CD14-positive monocyte (primary cell): ENCODE data around the gene MYNN. TPM values are rescaled to one million over a fixed set of nuclear protein-coding genes. Genes with fewer than 3 reads are reported as not detected.
A peak's percentile ranks its signal among the peaks of the same experiment; 100 is the strongest.
"Not testable (repeated sequence)": the region's sequence is repeated elsewhere in the genome, so short reads cannot be mapped to it uniquely, and the experiment has no call there.

ENCODE experiments used
- DNase-seq, 3 donors: peaks; one replicate each; pipeline ENCODE4 v3.0.0-alpha.2; 2011 to 2022
- H2AFZ ChIP-seq: 2 replicates; pipeline ENCODE4 v1.6.0; 2012; ENCODE audit warnings: mild to moderate bottlenecking, low read depth, low read length, inconsistent platforms; ENCODE audit not compliant: insufficient read depth, poor library complexity, severe bottlenecking
- H3K27ac ChIP-seq, 2 donors: 1 replicate in 1 of 2; 2 replicates in 1 of 2; pipeline ENCODE4 v1.5.1; 2012 to 2013; ENCODE audit warnings: low read length in 2 of 2, control low read depth in 1 of 2, inconsistent platforms in 1 of 2, low read depth in 1 of 2, mild to moderate bottlenecking in 1 of 2
- H3K27me3 ChIP-seq, 2 donors: one replicate each; pipeline versions ENCODE4 v1.6.0 to v1.6.1; 2011 to 2013; ENCODE audit warnings: low read length in 2 of 2; ENCODE audit not compliant: control insufficient read depth in 2 of 2, insufficient read depth in 2 of 2
- H3K36me3 ChIP-seq, 2 donors: replicated peaks in 1 of 2; 1 replicate in 1 of 2; 2 replicates in 1 of 2; pipeline versions ENCODE4 v1.5.1 to v1.6.1; 2012 to 2013; ENCODE audit warnings: low read length in 2 of 2, control low read depth in 1 of 2, inconsistent platforms in 1 of 2, mild to moderate bottlenecking in 1 of 2; ENCODE audit not compliant: insufficient read depth in 2 of 2, control insufficient read depth in 1 of 2
- H3K4me1 ChIP-seq, 2 donors: 1 replicate in 1 of 2; 2 replicates in 1 of 2; pipeline versions ENCODE4 v1.5.1 to v1.6.1; 2012 to 2013; ENCODE audit warnings: low read length in 2 of 2, control low read depth in 1 of 2, inconsistent platforms in 1 of 2, mild to moderate bottlenecking in 1 of 2, moderate library complexity in 1 of 2; ENCODE audit not compliant: insufficient read depth in 2 of 2, control insufficient read depth in 1 of 2
- H3K4me2 ChIP-seq: replicated peaks from 2 replicates; pipeline ENCODE3; 2012; ENCODE audit warnings: low read length, moderate library complexity, mild to moderate bottlenecking; ENCODE audit not compliant: poor library complexity, severe bottlenecking; ENCODE audit errors: extremely low read depth
- H3K4me3 ChIP-seq, 3 experiments: fragments of 200-600 bp in 1 of 3; sonication (generic) in 1 of 3; replicated peaks in 1 of 3; 1 replicate in 2 of 3; 2 replicates in 1 of 3; pipeline ENCODE4 v1.5.1; 2011 to 2013; ENCODE audit warnings: low read length in 3 of 3, mild to moderate bottlenecking in 3 of 3, control low read depth in 2 of 3, low read depth in 2 of 3, inconsistent platforms in 1 of 3, moderate library complexity in 1 of 3
- H3K79me2 ChIP-seq: 2 replicates; pipeline ENCODE4 v1.6.0; 2012; ENCODE audit warnings: mild to moderate bottlenecking, control low read depth, inconsistent platforms, low read length, moderate library complexity; ENCODE audit not compliant: insufficient read depth
- H3K9ac ChIP-seq: 2 replicates; pipeline ENCODE4 v1.6.0; 2017; ENCODE audit warnings: low read length, mild to moderate bottlenecking; ENCODE audit not compliant: insufficient read depth, poor library complexity, severe bottlenecking
- H3K9me3 ChIP-seq, 2 donors: replicated peaks in 1 of 2; 1 replicate in 1 of 2; 2 replicates in 1 of 2; pipeline versions ENCODE4 v1.5.1 to v1.6.1; 2012 to 2013; ENCODE audit warnings: low read length in 2 of 2, control low read depth in 1 of 2; ENCODE audit not compliant: control insufficient read depth in 1 of 2, insufficient read depth in 1 of 2
- H4K20me1 ChIP-seq: 2 replicates; pipeline ENCODE4 v1.6.0; 2012; ENCODE audit warnings: mild to moderate bottlenecking, low read length, control low read depth, moderate library complexity; ENCODE audit not compliant: insufficient read depth
- H3K27ac Mint-ChIP-seq, 7 donors: one replicate each; pipeline ENCODE4 v1.8.0; 2020; ENCODE audit warnings: mild to moderate bottlenecking in 7 of 7, mixed read lengths in 7 of 7, moderate library complexity in 6 of 7, inconsistent platforms in 2 of 7
- H3K27me3 Mint-ChIP-seq, 3 donors: one replicate each; pipeline ENCODE4 v1.8.0; 2021 to 2022; ENCODE audit warnings: low read depth in 3 of 3, mild to moderate bottlenecking in 3 of 3, mixed read lengths in 3 of 3, moderate library complexity in 3 of 3, inconsistent platforms in 1 of 3
- H3K36me3 Mint-ChIP-seq, 2 donors: one replicate each; pipeline ENCODE4 v1.8.0; 2020; ENCODE audit warnings: mixed read lengths in 2 of 2, inconsistent platforms in 1 of 2, mild to moderate bottlenecking in 1 of 2
- H3K4me1 Mint-ChIP-seq: one replicate; pipeline ENCODE4 v1.8.0; 2020; ENCODE audit warnings: mild to moderate bottlenecking, mixed read lengths
- H3K4me3 Mint-ChIP-seq, 2 donors: one replicate each; pipeline ENCODE4 v1.8.0; 2020; ENCODE audit warnings: mild to moderate bottlenecking in 2 of 2, mixed read lengths in 2 of 2, moderate library complexity in 1 of 2
- H3K9me3 Mint-ChIP-seq, 7 donors: one replicate each; pipeline ENCODE4 v1.8.0; 2020 to 2022; ENCODE audit warnings: mixed read lengths in 7 of 7, mild to moderate bottlenecking in 6 of 7, moderate library complexity in 6 of 7, inconsistent platforms in 2 of 7
- CTCF ChIP-seq: fragments of 200-600 bp; IDR thresholded peaks from one replicate; pipeline ENCODE4 v1.8.0; 2022; ENCODE audit warnings: antibody characterized with exemption, mild to moderate bottlenecking
- WGBS: methylation state at CpG from one replicate; pipeline ENCODE4 v1.1.5; 2013; ENCODE audit warnings: missing lambda C conversion rate; ENCODE audit not compliant: insufficient coverage; 5-methylcytosine and 5-hydroxymethylcytosine counted together
- intact Hi-C, 2 donors: fragments of 100-400 bp; cut with micrococcal nuclease; formaldehyde crosslinking; loops; one replicate each; pipeline versions ENCODE4 v1.15.0 to v1.15.1; 2023
- polyA minus RNA-seq: library from RNA; depleted of rRNA, polyadenylated mRNA; stranded (reverse); fragments of >200 nt; gene quantifications from 2 replicates; pipeline ENCODE4 v1.2.3, GENCODE V29; 2012
- polyA plus RNA-seq, 3 donors: library from polyadenylated mRNA; depleted of rRNA in 1 of 3; unstranded in 2 of 3; stranded (reverse) in 1 of 3; fragments of 300-500 nt in 2 of 3; fragments of >200 nt in 1 of 3; fragmentation: Illumina TruSeq in 2 of 3; gene quantifications; 1 replicate in 2 of 3; 2 replicates in 1 of 3; pipeline ENCODE4 v1.2.3, GENCODE V29; 2012 to 2021
- total RNA-seq, 12 experiments: library from RNA in 1 of 12; stranded (reverse) in 1 of 12; fragments of 120-200 nt in 1 of 12; gene quantifications; one replicate each; pipeline ENCODE4 v1.2.4 and lab custom pipeline; 2013 to 2026; ENCODE audit warnings: mixed read lengths in 6 of 12, inconsistent platforms in 1 of 12

The MYNN gene
- 16.2 TPM for total RNA-seq (2013)
- polyA plus RNA-seq (1 to 10 TPM; 6.3 to 9.0 (median 8.7) TPM), polyA minus RNA-seq (6.1 and 6.5 TPM in 2 replicates), total RNA-seq (lab: John Stamatoyannopoulos, UW) (19.2 to 46.9 (median 33.2) reads per million in 11 experiments)

DNA sequence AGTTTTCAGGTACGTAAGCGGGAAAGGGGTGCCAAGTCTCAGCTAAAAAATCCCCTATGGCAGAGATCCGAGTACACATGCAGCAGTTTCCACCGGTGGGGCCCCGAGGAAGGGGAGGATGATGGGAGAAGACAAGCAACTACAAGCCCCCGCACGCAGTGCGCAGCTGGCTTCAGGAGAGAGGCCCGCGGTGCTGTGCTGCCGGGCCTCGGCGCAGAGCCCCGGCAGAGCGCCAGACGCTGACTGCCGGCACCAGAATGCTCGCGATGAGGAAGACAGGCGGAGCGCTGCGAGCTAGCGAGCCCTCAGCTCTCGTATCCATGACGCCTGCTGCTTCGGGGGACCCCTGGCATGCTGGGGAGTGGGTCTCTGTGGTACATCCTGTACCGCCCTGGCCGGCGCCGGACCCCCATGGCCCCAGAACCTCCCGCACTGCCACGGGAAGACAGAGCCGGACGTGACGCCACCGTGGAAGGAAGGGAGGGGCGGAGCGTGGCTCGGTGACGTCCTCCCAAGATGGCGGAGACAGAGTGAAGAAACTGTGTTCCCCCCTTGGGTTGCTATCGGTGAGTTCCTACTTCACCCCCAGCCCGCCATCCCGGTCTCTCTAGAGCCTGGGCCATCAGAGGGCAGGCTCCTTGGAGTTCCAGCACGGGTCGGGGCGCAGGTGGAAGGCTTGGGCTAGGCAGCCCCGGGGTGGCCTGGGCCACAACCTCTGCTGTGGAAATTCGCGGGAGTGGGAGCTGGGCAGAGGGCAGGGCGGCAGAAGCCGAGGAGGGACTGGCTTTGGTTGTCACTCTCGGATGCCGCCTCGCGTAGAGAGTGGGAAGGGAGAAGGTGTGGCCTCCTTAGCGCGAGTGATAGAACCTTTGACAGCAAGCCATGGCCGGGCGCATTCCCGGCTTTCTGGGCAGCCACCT, at the start of gene MYNN:
Gene MYNN, plus strand, starts transcription at position 500 of the 920 bp plus-strand sequence. CDS start 900 bp downstream, outside the sequence.
- peaks cover 23% of the 10 kb centered on the region for H3K4me1 Mint-ChIP-seq
- Histone ChIP-seq H3K9me3 (no peaks in the 10 kb centered on the region), H3K27me3 (no peaks in the 10 kb centered on the region), H4K20me1 (peaks cover 11% of the 10 kb centered on the region), H3K4me1 (peaks cover 10 to 24% of the 10 kb centered on the region in 2 donors), H2AFZ (peak within 1 kb of the TSS; percentile 93), H3K4me2 (peak within 1 kb of the TSS; percentile 90), H3K27ac (peak within 1 kb of the TSS; percentile 92 to 97), H3K9ac (peak within 1 kb of the TSS; percentile 95), H3K79me2 (peaks cover 34% of the 10 kb centered on the region), H3K4me3 (peak within 1 kb of the TSS; percentile 75 to 99 (median 76)), H3K36me3 (peaks cover 14 to 39% of the 10 kb centered on the region in 2 donors)
- DNase-seq: peak; percentile 88 to 92 (median 91)
- H3K4me3 Mint-ChIP-seq: peak within 1 kb of the TSS; percentile 96 to 97
- H3K9me3 Mint-ChIP-seq: peaks cover 0 to 4% (median 0%) of the 10 kb centered on the region in 7 donors
- peak; percentile 25 for TF ChIP-seq CTCF
- peaks cover 23 to 29% of the 10 kb centered on the region in 2 donors for H3K36me3 Mint-ChIP-seq
- peaks cover 0 to 4% (median 4%) of the 10 kb centered on the region in 3 donors for H3K27me3 Mint-ChIP-seq
- under 1% methylated on average over 57 of the region's 61 CpGs for WGBS
- H3K27ac Mint-ChIP-seq: peak within 1 kb of the TSS; percentile 98 to 99 (median 99)
- intact Hi-C loops: loop anchor here (5.0 kb wide), 1 partner anchor 584 kb away; the partner anchor contains the start of gene SKIL (in 2 of the 2)

- H3K4me1 ChIP-seq, H3K9ac ChIP-seq, H4K20me1 ChIP-seq, H3K27ac Mint-ChIP-seq, H3K27me3 Mint-ChIP-seq, H2AFZ ChIP-seq, H3K36me3 ChIP-seq, DNase-seq, H3K4me2 ChIP-seq, H3K27me3 ChIP-seq, H3K4me1 Mint-ChIP-seq, H3K4me3 ChIP-seq, H3K27ac ChIP-seq, H3K4me3 Mint-ChIP-seq, intact Hi-C loops, H3K79me2 ChIP-seq, H3K9me3 ChIP-seq, H3K36me3 Mint-ChIP-seq: not testable (repeated sequence)
- peaks cover 5 to 41% (median 18%) of the 10 kb centered on the region in 7 donors for H3K9me3 Mint-ChIP-seq
Measured at GRCh38 chr3:169731857-169732256, 41.3 kb upstream of the MYNN start.
